Fibroblast of mammary gland (primary cell): ENCODE results near the gene RNASE9.
"Not testable (repeated sequence)": the region's sequence is repeated elsewhere in the genome, so short reads cannot be mapped to it uniquely, and the experiment has no call there.

ENCODE experiments used
- DNase-seq: peaks from one replicate; pipeline ENCODE4 v3.0.0-alpha.2; 2010; ENCODE audit warnings: low read depth
- H3K4me3 ChIP-seq: 2 replicates; pipeline ENCODE4 v1.5.1; 2011; ENCODE audit warnings: low read depth, mild to moderate bottlenecking, low read length, moderate library complexity; ENCODE audit not compliant: control insufficient read depth
- CTCF ChIP-seq: conservative IDR thresholded peaks from 2 replicates; pipeline ENCODE4 v1.5.1; 2011; ENCODE audit warnings: low read depth, low read length, inconsistent platforms; ENCODE audit not compliant: control insufficient read depth, insufficient read depth

Gene RNASE9

DNA sequence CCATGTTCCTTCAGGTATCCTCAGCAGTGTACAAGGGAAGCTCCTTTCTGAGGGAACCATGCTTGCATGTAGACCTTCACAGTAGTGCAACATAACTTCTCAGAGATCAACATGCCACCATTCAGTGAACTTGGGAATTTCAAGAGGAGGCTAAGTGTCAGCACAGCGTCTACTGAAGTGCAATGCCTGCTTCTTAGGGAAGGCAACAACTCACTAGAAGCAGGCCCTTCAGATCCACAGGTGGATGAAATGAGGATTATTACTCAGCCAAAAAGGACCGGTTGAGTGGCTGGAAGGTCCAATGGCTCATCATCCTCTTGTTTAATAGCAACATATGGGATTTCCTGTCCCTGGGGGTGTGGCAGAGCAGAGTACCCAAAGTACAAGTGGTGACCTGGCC lies 36.8 kb downstream of the RNASE9 start:
- no peak for TF ChIP-seq CTCF
- H3K4me3 ChIP-seq = no peak overlapping the region
- DNase-seq = no peak

DNA sequence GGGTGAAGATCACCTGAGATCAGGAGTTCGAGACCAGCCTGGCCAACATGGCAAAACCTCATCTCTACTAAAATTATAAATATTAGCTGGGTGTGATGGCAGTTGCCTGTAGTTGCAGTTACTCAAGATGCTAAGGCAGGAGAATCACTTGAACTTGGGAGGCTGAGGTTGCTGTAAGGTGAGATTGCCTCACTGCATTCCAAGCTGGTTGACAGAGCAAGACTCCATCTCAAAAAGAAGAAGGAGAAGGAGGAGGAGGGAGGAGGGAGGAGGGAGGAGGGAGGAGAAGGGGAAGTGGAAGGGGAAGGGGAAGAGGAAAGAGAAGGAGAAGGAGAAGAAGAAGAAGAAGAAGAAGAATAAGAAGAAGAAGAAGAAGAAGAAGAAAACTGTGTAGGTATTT lies 38.5 kb downstream of the RNASE9 start:
- no peak for TF ChIP-seq CTCF
- H3K4me3 ChIP-seq = no peak overlapping the region
- DNase-seq = peak; percentile 33

DNA sequence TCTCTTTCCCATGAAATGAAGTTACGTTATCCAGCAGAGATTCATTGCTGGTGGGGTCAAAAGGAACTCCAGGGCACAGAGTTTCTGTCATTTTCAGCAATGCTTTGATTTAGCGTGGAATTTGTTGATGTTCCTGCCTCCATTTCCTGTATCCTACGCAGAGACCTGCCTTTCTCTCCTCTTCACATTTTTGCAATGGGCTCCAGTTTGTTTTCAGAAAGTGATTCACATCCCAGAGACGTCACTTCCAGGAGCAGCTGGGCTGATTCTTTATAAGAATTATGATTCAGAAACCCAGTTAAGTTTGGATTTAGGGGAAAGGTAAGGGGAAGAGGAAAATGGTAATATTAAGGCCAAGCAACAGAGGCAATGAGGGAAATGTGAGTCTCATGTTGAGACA lies 43.9 kb downstream of the RNASE9 start:
- DNase-seq = peak; percentile 89
- TF ChIP-seq CTCF = no peak

DNA sequence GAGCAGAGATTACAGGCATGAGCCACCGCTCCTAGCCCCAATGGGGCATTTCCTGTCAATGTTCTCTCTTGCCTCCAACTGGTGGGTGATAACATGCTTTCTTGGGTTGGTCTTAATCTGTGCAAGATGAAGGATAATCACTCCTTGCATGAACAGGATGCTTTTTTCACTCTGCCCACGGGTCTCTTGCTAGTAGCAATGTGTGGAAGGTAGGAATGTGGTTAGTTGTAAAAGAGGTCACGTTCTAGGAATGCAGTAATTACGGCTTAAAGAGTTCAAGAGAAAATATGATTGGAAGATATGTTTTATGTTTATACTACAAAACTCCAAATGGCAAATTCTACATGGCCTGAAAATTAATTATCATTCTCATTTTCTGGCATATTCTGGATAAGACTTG lies 45.0 kb downstream of the RNASE9 start:
- DNase-seq = peak; percentile 18
- TF ChIP-seq CTCF = no peak
- no peak overlapping the region for H3K4me3 ChIP-seq

More for the DNA sequence above, 43.9 kb downstream of the RNASE9 start:
- no peak overlapping the region for H3K4me3 ChIP-seq

GRCh38 chr14:20512177-20512905 lies 48.5 kb downstream of the RNASE9 start:
- no peak for TF ChIP-seq CTCF
- DNase-seq = peak; percentile 82
- no peak overlapping the region for H3K4me3 ChIP-seq

DNA sequence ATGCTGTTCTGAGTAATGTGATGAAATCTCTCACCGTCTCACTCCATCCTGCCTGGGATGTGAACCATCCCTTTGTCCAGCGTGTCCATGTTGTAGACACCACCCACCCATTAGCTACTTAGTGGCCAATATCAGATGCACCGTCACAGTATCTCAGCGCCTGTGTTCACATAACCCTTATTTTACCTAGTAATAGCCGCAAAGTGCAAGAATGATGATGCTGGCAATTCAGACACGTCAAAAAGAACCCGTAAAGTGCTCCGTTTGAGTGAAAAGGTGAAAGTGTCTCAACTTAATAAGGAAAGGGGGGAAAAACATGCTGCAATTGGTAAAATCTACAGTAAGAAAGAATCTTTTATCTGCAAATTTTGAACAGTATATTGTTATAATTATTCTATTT lies 52.5 kb downstream of the RNASE9 start:
- no peak for TF ChIP-seq CTCF
- no peak for DNase-seq
- no peak overlapping the region for H3K4me3 ChIP-seq

- not testable (repeated sequence) for DNase-seq, H3K4me3 ChIP-seq
Observed at GRCh38 chr14:20507537-20507936, 53.3 kb downstream of the RNASE9 start.

DNA sequence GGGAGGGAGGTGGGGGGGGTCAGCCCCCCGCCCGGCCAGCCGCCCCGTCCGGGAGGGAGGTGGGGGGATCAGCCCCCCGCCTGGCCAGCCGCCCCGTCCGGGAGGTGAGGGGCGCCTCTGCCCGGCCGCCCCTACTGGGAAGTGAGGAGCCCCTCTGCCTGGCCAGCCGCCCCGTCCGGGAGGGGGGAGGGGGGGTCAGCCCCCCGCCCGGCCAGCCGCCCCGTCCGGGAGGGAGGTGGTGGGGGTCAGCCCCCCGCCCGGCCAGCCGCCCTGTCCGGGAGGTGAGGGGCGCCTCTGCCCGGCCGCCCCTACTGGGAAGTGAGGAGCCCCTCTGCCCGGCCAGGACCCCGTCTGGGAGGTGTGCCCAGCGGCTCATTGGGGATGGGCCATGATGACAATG lies 54.1 kb downstream of the RNASE9 start:
- DNase-seq, H3K4me3 ChIP-seq: not testable (repeated sequence)

DNA sequence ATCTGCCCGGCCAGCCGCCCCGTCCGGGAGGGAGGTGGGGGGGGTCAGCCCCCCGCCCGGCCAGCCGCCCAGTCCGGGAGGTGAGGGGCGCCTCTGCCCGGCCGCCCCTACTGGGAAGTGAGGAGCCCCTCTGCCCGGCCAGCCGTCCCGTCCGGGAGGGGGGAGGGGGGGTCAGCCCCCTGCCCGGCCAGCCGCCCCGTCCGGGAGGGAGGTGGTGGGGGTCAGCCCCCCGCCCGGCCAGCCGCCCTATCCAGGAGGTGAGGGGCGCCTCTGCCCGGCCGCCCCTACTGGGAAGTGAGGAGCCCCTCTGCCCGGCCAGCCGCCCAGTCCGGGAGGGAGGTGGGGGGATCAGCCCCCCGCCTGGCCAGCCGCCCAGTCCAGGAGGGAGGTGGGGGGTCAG lies 54.6 kb downstream of the RNASE9 start:
- not testable (repeated sequence) for H3K4me3 ChIP-seq, DNase-seq
